ENCODE measurements around the gene NOP53. TPM values are rescaled to one million over a fixed set of nuclear protein-coding genes. Genes with fewer than 3 reads are reported as not detected.
"Not testable (repeated sequence)": the region's sequence is repeated elsewhere in the genome, so short reads cannot be mapped to it uniquely, and the experiment has no call there.

NOP53 gene
- total RNA-seq, 5 donors from 2014 or later (not counting 1 experiment from before 2014, with no cell fraction given) = 832 to 1,046 (median 935) TPM

DNA sequence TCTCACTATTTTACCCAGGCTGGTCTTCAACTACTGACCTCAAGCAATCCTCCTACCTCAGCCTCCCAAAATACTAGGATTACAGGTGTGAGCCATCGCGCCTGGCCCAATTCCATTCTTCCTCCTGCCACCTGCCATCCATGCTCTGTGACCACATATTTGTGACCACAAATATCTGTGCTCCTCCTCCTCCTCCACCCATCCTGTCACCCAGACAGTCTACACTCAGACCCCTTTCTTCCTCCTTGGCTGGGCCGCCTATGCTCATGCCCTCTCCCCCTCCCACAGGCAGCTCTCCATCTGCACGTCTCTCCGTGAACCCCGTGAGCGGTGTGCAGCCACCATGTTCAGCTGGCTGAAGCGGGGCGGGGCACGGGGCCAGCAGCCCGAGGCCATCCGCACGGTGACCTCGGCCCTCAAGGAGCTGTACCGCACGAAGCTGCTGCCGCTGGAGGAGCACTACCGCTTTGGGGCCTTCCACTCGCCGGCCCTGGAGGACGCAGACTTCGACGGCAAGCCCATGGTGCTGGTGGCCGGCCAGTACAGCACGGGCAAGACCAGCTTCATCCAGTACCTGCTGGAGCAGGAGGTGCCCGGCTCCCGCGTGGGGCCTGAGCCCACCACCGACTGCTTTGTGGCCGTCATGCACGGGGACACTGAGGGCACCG, 28.9 kb upstream of the NOP53 start:
- H3K27ac Mint-ChIP-seq = peak overlapping the region in 1 of 2 donors; percentile 39
- H3K27me3 ChIP-seq (replicated peaks in 1 of 2; ENCODE audit: control insufficient read depth in 2 of 2, extremely low read depth in 1 of 2, insufficient read depth in 2 of 2, low read length in 1 of 2) = peaks cover 2 to 63% of the 10 kb centered on the region in 2 experiments
- peaks cover 1 to 10% (median 8%) of the 10 kb centered on the region in 3 donors for H3K4me1 Mint-ChIP-seq
- 87% methylated on average over 32 of the region's 32 CpGs for WGBS (ENCODE audit: insufficient coverage)
- no peak overlapping the region for H3K4me3 Mint-ChIP-seq
- peaks cover 0 to 8% of the 10 kb centered on the region in 2 experiments for H3K4me1 ChIP-seq (ENCODE audit: control insufficient read depth in 1 of 2, extremely low read depth in 1 of 2, insufficient read depth in 2 of 2, low read length in 2 of 2)
- H3K9me3 Mint-ChIP-seq = peaks cover 0 to 8% (median 4%) of the 10 kb centered on the region in 3 donors
- no peak overlapping the region for H3K27ac ChIP-seq (ENCODE audit: low read length)
- H3K36me3 ChIP-seq (ENCODE audit: control insufficient read depth in 2 of 2, extremely low read depth in 1 of 2, insufficient read depth in 1 of 2, low read length in 1 of 2) = no peaks in the 10 kb centered on the region
- H3K27me3 Mint-ChIP-seq = peaks cover 47 to 48% of the 10 kb centered on the region in 2 donors
- CTCF ChIA-PET = interaction anchor here in 1 of 2 donors (0.6 kb wide), 1 partner anchor 361 kb away, joined by 3 read pairs; no protein-coding TSS in a partner anchor
- no peaks in the 10 kb centered on the region for H3K9me3 ChIP-seq
- POLR2A ChIA-PET = no interaction called here
- no peaks in the 10 kb centered on the region for H3K36me3 Mint-ChIP-seq
- ATAC-seq (replicated peaks in 1 of 4) (no peak), DNase-seq (no peak)
- H3K4me3 ChIP-seq (ENCODE audit: control insufficient read depth in 1 of 2, extremely low read depth in 1 of 2, low read length in 1 of 2) = no peak overlapping the region

GRCh38 chr19:47718415-47719046, 26.8 kb upstream of the NOP53 start:
- H3K36me3 ChIP-seq (ENCODE audit: control insufficient read depth in 2 of 2, extremely low read depth in 1 of 2, insufficient read depth in 1 of 2, low read length in 1 of 2); H3K36me3 Mint-ChIP-seq; H3K27ac ChIP-seq (ENCODE audit: low read length); H3K4me3 ChIP-seq (ENCODE audit: control insufficient read depth in 1 of 2, extremely low read depth in 1 of 2, low read length in 1 of 2); H3K9me3 ChIP-seq; H3K9me3 Mint-ChIP-seq; ATAC-seq (replicated peaks in 1 of 4); H3K4me1 ChIP-seq (ENCODE audit: control insufficient read depth in 1 of 2, extremely low read depth in 1 of 2, insufficient read depth in 2 of 2, low read length in 2 of 2); H3K4me1 Mint-ChIP-seq; DNase-seq; H3K27ac Mint-ChIP-seq; H3K4me3 Mint-ChIP-seq; POLR2A ChIA-PET: not testable (repeated sequence)
- H3K27me3 ChIP-seq (replicated peaks in 1 of 2; ENCODE audit: control insufficient read depth in 2 of 2, extremely low read depth in 1 of 2, insufficient read depth in 2 of 2, low read length in 1 of 2) = peaks cover 2 to 54% of the 10 kb centered on the region in 2 experiments
- WGBS (ENCODE audit: insufficient coverage) = 80% methylated on average over 5 of the region's 11 CpGs
- peaks cover 37 to 48% of the 10 kb centered on the region in 2 donors for H3K27me3 Mint-ChIP-seq
- CTCF ChIA-PET = interaction anchor here (0.6 to 1.3 kb wide), 2 partner anchors 19 to 290 kb away, joined by 4 to 7 read pairs; no protein-coding TSS in a partner anchor

DNA sequence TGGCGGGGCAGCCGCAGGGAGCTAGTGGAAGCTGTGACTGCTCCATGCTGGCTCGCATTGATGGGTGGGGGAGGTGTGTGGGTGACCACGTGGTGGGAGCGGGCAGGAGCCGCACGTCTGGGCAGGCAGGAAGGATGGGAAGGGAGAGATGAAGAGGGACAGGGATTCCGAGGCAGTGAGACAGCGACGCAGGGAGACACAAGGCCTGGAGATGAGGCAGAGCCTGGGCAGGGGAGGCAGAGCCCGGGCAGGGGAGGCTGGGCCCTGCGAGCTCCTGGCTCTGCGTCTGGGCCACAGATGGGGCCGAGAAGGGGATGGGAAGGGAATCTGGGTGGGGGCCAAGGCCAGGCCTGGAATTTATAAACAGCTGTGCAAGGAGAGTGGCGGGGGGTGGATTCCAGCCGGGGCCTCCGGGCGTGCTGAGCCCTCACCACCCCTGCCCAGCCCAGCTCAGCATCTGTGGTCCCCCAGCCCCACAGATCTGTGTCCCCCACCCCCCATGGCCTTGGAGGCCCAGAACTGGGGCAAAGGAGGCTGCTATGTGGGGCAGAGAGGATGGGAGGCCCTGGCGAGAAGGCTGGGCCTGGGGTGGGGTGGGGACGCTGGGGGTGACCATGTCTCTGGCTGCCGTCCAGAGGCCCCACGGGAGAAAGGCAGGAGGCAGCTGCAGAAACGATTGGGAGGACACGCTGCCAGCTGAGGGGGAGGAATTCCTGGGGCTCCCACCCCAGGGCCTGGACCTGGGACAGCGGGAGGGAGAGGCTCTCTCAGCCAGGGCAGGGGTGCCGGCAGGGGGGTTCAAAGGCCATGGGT, 26.1 kb upstream of the NOP53 start:
- H3K27me3 Mint-ChIP-seq = peaks cover 29 to 43% of the 10 kb centered on the region in 2 donors
- no peak overlapping the region for H3K27ac Mint-ChIP-seq
- Histone ChIP-seq H3K27ac (ENCODE audit: low read length) (no peak overlapping the region), H3K9me3 (no peaks in the 10 kb centered on the region), H3K4me1 (ENCODE audit: control insufficient read depth in 1 of 2, extremely low read depth in 1 of 2, insufficient read depth in 2 of 2, low read length in 2 of 2) (peaks cover 0 to 2% of the 10 kb centered on the region in 2 experiments), H3K27me3 (replicated peaks in 1 of 2; ENCODE audit: control insufficient read depth in 2 of 2, extremely low read depth in 1 of 2, insufficient read depth in 2 of 2, low read length in 1 of 2) (peaks cover 1 to 54% of the 10 kb centered on the region in 2 experiments), H3K36me3 (ENCODE audit: control insufficient read depth in 2 of 2, extremely low read depth in 1 of 2, insufficient read depth in 1 of 2, low read length in 1 of 2) (no peaks in the 10 kb centered on the region), H3K4me3 (ENCODE audit: control insufficient read depth in 1 of 2, extremely low read depth in 1 of 2, low read length in 1 of 2) (no peak overlapping the region)
- whole genome bisulfite sequencing (ENCODE audit: insufficient coverage) = 85% methylated on average over 21 of the region's 26 CpGs
- H3K36me3 Mint-ChIP-seq = no peaks in the 10 kb centered on the region
- no peaks in the 10 kb centered on the region for H3K4me1 Mint-ChIP-seq
- CTCF ChIA-PET = interaction anchor here (0.6 to 1.3 kb wide), 2 partner anchors 18 to 291 kb away, joined by 4 to 7 read pairs; no protein-coding TSS in a partner anchor
- ATAC-seq (replicated peaks in 1 of 4) (no peak), DNase-seq (no peak)
- H3K9me3 Mint-ChIP-seq = peaks cover 0 to 4% (median under 1%) of the 10 kb centered on the region in 3 donors
- no peak overlapping the region for H3K4me3 Mint-ChIP-seq
- POLR2A ChIA-PET = no interaction called here

DNA sequence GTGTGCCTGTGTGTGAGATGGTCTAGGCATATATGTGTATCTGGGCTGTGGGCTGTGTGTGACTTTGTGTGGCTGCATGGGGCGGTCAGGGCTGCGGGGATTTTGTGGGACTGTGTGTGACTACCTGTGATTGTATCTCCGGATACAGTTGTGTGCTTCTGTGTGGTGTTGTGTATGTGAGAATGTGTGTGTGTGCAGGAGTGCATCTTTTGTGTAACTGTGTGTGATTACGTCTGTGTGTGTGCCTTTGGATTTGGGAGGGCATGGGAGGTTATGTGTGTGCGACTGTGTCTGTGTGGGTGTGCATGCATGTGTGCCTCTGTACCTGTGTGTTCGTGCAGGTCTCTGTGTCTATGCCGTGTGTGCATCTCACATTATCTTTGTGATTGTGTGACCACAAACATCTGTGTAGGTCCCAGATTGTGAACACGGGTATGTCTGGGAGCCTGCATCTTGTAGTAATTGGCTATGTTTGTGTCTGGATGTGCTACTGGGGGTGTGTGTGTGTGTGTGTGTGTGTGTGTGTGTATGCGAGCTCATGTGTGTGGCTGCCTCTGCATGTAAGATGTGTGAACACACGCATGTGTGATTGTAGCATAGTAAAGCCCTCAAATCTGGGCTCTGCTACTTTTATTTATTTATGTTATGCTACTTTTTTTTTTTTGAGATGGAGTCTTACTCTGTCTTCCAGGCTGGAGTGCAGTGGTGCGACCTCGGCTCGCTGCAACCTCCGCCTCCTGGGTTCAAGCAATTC, 24.5 kb upstream of the NOP53 start:
- Histone ChIP-seq H3K9me3 (no peaks in the 10 kb centered on the region), H3K4me1 (ENCODE audit: control insufficient read depth in 1 of 2, extremely low read depth in 1 of 2, insufficient read depth in 2 of 2, low read length in 2 of 2) (peaks cover 0 to 2% of the 10 kb centered on the region in 2 experiments), H3K27me3 (replicated peaks in 1 of 2; ENCODE audit: control insufficient read depth in 2 of 2, extremely low read depth in 1 of 2, insufficient read depth in 2 of 2, low read length in 1 of 2) (peaks cover 0 to 50% of the 10 kb centered on the region in 2 experiments), H3K27ac (ENCODE audit: low read length) (no peak overlapping the region), H3K4me3 (ENCODE audit: control insufficient read depth in 1 of 2, extremely low read depth in 1 of 2, low read length in 1 of 2) (no peak overlapping the region), H3K36me3 (ENCODE audit: control insufficient read depth in 2 of 2, extremely low read depth in 1 of 2, insufficient read depth in 1 of 2, low read length in 1 of 2) (no peaks in the 10 kb centered on the region)
- ATAC-seq (replicated peaks in 1 of 4) (no peak), DNase-seq (no peak)
- 89% methylated on average over 8 of the region's 14 CpGs for WGBS (ENCODE audit: insufficient coverage)
- Mint-ChIP-seq H3K36me3 (no peaks in the 10 kb centered on the region), H3K4me3 (no peak overlapping the region), H3K4me1 (no peaks in the 10 kb centered on the region), H3K27me3 (peaks cover 20 to 37% of the 10 kb centered on the region in 2 donors), H3K9me3 (no peaks in the 10 kb centered on the region), H3K27ac (no peak overlapping the region)
- POLR2A ChIA-PET = no interaction called here
- CTCF ChIA-PET = no interaction called here

- Mint-ChIP-seq H3K9me3 (no peaks in the 10 kb centered on the region), H3K36me3 (no peaks in the 10 kb centered on the region), H3K27ac (no peak overlapping the region), H3K27me3 (peaks cover 16 to 32% of the 10 kb centered on the region in 2 donors), H3K4me1 (no peaks in the 10 kb centered on the region), H3K4me3 (no peak overlapping the region)
- ATAC-seq (replicated peaks in 1 of 4) (no peak), DNase-seq (no peak)
- CTCF ChIA-PET = interaction anchor here in 1 of 2 donors (0.6 to 0.7 kb wide), 2 partner anchors 20 to 98 kb away, joined by 3 to 6 read pairs; no protein-coding TSS in a partner anchor
- Histone ChIP-seq H3K4me1 (ENCODE audit: control insufficient read depth in 1 of 2, extremely low read depth in 1 of 2, insufficient read depth in 2 of 2, low read length in 2 of 2) (peaks cover 0 to 2% of the 10 kb centered on the region in 2 experiments), H3K36me3 (ENCODE audit: control insufficient read depth in 2 of 2, extremely low read depth in 1 of 2, insufficient read depth in 1 of 2, low read length in 1 of 2) (no peaks in the 10 kb centered on the region), H3K27ac (ENCODE audit: low read length) (no peak overlapping the region), H3K4me3 (ENCODE audit: control insufficient read depth in 1 of 2, extremely low read depth in 1 of 2, low read length in 1 of 2) (no peak overlapping the region), H3K27me3 (replicated peaks in 1 of 2; ENCODE audit: control insufficient read depth in 2 of 2, extremely low read depth in 1 of 2, insufficient read depth in 2 of 2, low read length in 1 of 2) (peaks cover 0 to 49% of the 10 kb centered on the region in 2 experiments), H3K9me3 (no peaks in the 10 kb centered on the region)
- POLR2A ChIA-PET = no interaction called here
- WGBS (ENCODE audit: insufficient coverage) = 3% methylated on average over 5 of the region's 7 CpGs
Measured at GRCh38 chr19:47723581-47723940, 21.8 kb upstream of the NOP53 start.

All from T-cell (primary cell).